Hepatocyte (in vitro differentiated cells): Measurements from ENCODE around the gene FHL3. TPM values are rescaled to one million over a fixed set of nuclear protein-coding genes. Genes with fewer than 3 reads are reported as not detected.
"Not testable (repeated sequence)": the region's sequence is repeated elsewhere in the genome, so short reads cannot be mapped to it uniquely, and the experiment has no call there.

Experiments used
- DNase-seq: peaks from one replicate; pipeline ENCODE4 v3.0.0-alpha.2; 2016; ENCODE audit warnings: low spot score
- H2AFZ ChIP-seq: fragments of 200-600 bp; sonication (generic); 2 replicates; pipeline ENCODE4 v1.6.0; 2016; ENCODE audit warnings: antibody characterized with exemption, mild to moderate bottlenecking
- H3K27ac ChIP-seq: fragments of 200-600 bp; sonication (generic); 2 replicates; pipeline ENCODE4 v1.5.1; 2016; ENCODE audit warnings: mild to moderate bottlenecking
- H3K27me3 ChIP-seq: fragments of 200-600 bp; sonication (generic); 2 replicates; pipeline ENCODE4 v1.6.1; 2016
- H3K36me3 ChIP-seq: fragments of 200-600 bp; sonication (generic); replicated peaks from 2 replicates; pipeline ENCODE4 v1.5.1; 2016; ENCODE audit warnings: low read depth; ENCODE audit not compliant: insufficient read depth
- H3K4me1 ChIP-seq: fragments of 200-600 bp; sonication (generic); 2 replicates; pipeline ENCODE4 v1.5.1; 2016; ENCODE audit warnings: mild to moderate bottlenecking, moderate library complexity; ENCODE audit not compliant: insufficient read depth
- H3K4me2 ChIP-seq: fragments of 200-600 bp; sonication (generic); 2 replicates; pipeline ENCODE4 v1.6.0; 2016
- H3K4me3 ChIP-seq: fragments of 200-600 bp; sonication (generic); 2 replicates; pipeline ENCODE4 v1.5.1; 2016; ENCODE audit warnings: mild to moderate bottlenecking
- H3K79me2 ChIP-seq: fragments of 200-600 bp; sonication (generic); 2 replicates; pipeline ENCODE4 v1.6.0; 2017; ENCODE audit warnings: mild to moderate bottlenecking
- H3K9me2 ChIP-seq: fragments of 200-600 bp; sonication (generic); replicated peaks from 2 replicates; pipeline ENCODE4 v1.6.0; 2017; ENCODE audit warnings: mild to moderate bottlenecking; ENCODE audit not compliant: insufficient read depth
- H3K9me3 ChIP-seq: fragments of 200-600 bp; sonication (generic); 2 replicates; pipeline ENCODE4 v1.5.1; 2016; ENCODE audit warnings: low read depth, mild to moderate bottlenecking
- H4K20me1 ChIP-seq: fragments of 200-600 bp; sonication (generic); 2 replicates; pipeline ENCODE4 v1.6.0; 2016; ENCODE audit warnings: mild to moderate bottlenecking; ENCODE audit not compliant: insufficient read depth, poor library complexity, severe bottlenecking
- EZH2 ChIP-seq: fragments of 200-600 bp; sonication (generic); IDR thresholded peaks from 2 replicates; pipeline ENCODE4 v1.6.1; 2016; ENCODE audit warnings: antibody characterized with exemption, mild to moderate bottlenecking, borderline replicate concordance
- EZH2phosphoT487 ChIP-seq: fragments of 200-600 bp; sonication (generic); IDR thresholded peaks from one replicate; pipeline ENCODE4 v1.6.1; 2018; ENCODE audit warnings: antibody characterized with exemption, mild to moderate bottlenecking, low read depth, moderate library complexity; ENCODE audit not compliant: unreplicated experiment, severe bottlenecking
- WGBS: methylation state at CpG from one replicate; pipeline ENCODE4 v1.1.6; 2016; ENCODE audit warnings: low lambda C conversion rate; ENCODE audit errors: missing lambda C conversion rate; 5-methylcytosine and 5-hydroxymethylcytosine counted together
- polyA plus RNA-seq: library from polyadenylated mRNA; unstranded; fragments of >200 nt; fragmentation: Nextera tagmentation; extraction: Ambion mirVana; gene quantifications from 2 replicates; pipeline ENCODE4 v1.2.1, GENCODE V29; 2016
- total RNA-seq: library from RNA; depleted of rRNA; stranded (reverse); fragments of >200 nt; gene quantifications from 2 replicates; pipeline ENCODE4 v1.2.3, GENCODE V29; 2014
- TF ChIP-seq, protein P1 (sequence below): fragments of 200-600 bp; sonication (generic); IDR thresholded peaks from 2 replicates; pipeline ENCODE4 v1.5.1; 2016; ENCODE audit warnings: antibody characterized with exemption, mild to moderate bottlenecking; ENCODE audit not compliant: poor library complexity

FHL3 gene
- total and polyA plus RNA-seq, 2 experiments from 2014 or later = 27.2 to 28.6 TPM

DNA sequence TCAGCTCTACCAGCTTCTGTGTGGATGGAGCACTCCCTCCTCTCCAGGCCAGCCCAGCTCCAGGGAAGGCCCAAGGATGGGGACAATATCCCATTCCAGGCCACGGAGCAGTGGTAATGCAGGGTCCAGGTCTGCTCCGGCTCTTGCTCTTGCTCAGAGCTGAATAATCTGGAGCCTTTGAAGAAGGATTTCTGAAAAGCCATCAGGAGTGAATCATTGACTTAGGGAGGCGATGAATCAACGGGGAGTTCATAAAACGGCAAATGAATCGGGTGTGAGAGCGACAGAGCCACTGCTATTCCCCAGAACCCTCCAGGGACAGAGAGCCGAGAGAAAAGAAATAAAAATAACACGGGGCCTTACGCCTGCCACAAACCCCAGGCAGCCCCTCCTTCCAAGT, 33.5 kb upstream of the FHL3 start:
- peaks cover 39% of the 10 kb centered on the region for H3K27me3 ChIP-seq

DNA sequence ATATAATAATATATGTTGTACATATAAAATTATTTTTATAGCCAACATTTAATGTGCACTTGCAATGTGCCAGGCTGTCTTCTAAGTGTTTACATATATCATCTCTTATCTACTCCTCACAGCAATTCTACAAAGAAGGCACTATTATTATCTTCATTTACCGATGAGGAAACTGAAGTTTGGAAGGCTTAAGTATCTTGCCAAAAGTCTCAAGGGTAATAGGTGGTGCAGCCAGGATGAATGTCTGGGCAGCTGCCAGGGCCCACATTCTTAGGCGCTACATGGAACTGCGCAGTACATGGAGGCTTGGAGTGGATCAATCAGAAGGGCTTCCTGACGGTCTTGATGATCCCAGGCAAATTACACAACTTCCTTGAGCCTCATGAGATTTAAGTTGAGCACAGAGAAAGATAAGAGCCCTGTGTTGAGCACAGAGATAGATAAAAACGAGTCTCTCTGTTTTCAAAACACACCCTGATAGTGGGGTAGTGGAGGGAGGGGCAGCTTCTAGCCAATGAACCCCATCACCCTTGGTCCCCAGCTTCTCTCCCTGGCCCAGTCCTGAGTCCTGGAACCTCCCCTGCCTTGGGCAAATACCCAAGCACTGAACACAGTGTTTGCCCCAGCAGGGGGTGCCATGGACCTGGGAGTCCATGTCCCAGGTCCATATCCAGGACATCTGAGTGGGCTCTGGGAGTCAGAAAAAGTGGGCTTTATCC, 32.1 kb upstream of the FHL3 start:
- 51% methylated on average over 5 of the region's 5 CpGs for WGBS
- Histone ChIP-seq H3K79me2 (no peaks in the 10 kb centered on the region), H3K27me3 (peaks cover 25% of the 10 kb centered on the region), H3K9me2 (no peaks in the 10 kb centered on the region), H3K36me3 (no peaks in the 10 kb centered on the region), H3K27ac (no peak overlapping the region), H4K20me1 (no peaks in the 10 kb centered on the region), H3K4me1 (no peaks in the 10 kb centered on the region), H3K9me3 (no peaks in the 10 kb centered on the region), H3K4me3 (no peak overlapping the region), H2AFZ (no peak overlapping the region), H3K4me2 (no peak overlapping the region)
- no peak for DNase-seq
- TF ChIP-seq EZH2 (no peak), EZH2phosphoT487 (no peak)
- TF ChIP-seq, protein P1, sequence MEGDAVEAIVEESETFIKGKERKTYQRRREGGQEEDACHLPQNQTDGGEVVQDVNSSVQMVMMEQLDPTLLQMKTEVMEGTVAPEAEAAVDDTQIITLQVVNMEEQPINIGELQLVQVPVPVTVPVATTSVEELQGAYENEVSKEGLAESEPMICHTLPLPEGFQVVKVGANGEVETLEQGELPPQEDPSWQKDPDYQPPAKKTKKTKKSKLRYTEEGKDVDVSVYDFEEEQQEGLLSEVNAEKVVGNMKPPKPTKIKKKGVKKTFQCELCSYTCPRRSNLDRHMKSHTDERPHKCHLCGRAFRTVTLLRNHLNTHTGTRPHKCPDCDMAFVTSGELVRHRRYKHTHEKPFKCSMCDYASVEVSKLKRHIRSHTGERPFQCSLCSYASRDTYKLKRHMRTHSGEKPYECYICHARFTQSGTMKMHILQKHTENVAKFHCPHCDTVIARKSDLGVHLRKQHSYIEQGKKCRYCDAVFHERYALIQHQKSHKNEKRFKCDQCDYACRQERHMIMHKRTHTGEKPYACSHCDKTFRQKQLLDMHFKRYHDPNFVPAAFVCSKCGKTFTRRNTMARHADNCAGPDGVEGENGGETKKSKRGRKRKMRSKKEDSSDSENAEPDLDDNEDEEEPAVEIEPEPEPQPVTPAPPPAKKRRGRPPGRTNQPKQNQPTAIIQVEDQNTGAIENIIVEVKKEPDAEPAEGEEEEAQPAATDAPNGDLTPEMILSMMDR = peak; percentile 30

More for the DNA sequence above, 33.5 kb upstream of the FHL3 start:
- H3K4me2 ChIP-seq = no peak overlapping the region
- no peaks in the 10 kb centered on the region for H3K4me1 ChIP-seq
- H2AFZ ChIP-seq = no peak overlapping the region
- no peak overlapping the region for H3K4me3 ChIP-seq
- no peaks in the 10 kb centered on the region for H3K36me3 ChIP-seq
- no peaks in the 10 kb centered on the region for H4K20me1 ChIP-seq
- DNase-seq = peak; percentile 45
- no peaks in the 10 kb centered on the region for H3K9me2 ChIP-seq
- TF ChIP-seq EZH2 (no peak), EZH2phosphoT487 (no peak)
- TF ChIP-seq, protein P1 = no peak
- H3K27ac ChIP-seq = no peak overlapping the region
- WGBS = 53% methylated on average over 10 of the region's 10 CpGs
- no peaks in the 10 kb centered on the region for H3K79me2 ChIP-seq
- H3K9me3 ChIP-seq = no peaks in the 10 kb centered on the region

DNA sequence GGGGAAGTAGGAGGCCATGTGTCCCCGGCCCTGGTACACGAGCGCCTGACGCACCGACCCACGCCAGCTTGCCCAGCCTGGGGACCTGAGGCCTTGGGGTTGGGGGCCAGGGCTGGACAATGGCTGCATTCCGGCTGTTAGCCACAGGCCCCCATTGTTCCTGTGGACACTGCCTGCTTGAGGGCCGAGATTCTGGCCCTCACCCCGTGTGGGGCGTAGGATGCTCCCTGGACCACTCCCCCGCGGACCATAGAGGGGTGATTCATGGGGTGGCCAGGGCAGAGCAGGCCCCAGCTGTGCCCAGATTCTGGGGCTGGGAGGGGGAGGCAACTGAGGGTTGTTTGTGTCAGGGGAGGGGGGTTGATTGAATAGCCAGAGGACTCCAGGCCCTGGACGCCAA, 29.6 kb upstream of the FHL3 start:
- no peak overlapping the region for H3K4me2 ChIP-seq
- H2AFZ ChIP-seq = no peak overlapping the region
- H3K4me1 ChIP-seq = peaks cover 12% of the 10 kb centered on the region
- peaks cover 5% of the 10 kb centered on the region for H3K27me3 ChIP-seq
- H3K27ac ChIP-seq = no peak overlapping the region
- H3K79me2 ChIP-seq = no peaks in the 10 kb centered on the region
- H3K9me2 ChIP-seq = no peaks in the 10 kb centered on the region
- H3K36me3 ChIP-seq = no peaks in the 10 kb centered on the region
- TF ChIP-seq, protein P1 = no peak
- TF ChIP-seq EZH2 (no peak), EZH2phosphoT487 (no peak)
- H3K9me3 ChIP-seq = no peaks in the 10 kb centered on the region
- WGBS = 90% methylated on average over 13 of the region's 13 CpGs
- no peak for DNase-seq
- no peak overlapping the region for H3K4me3 ChIP-seq
- H4K20me1 ChIP-seq = no peaks in the 10 kb centered on the region

DNA sequence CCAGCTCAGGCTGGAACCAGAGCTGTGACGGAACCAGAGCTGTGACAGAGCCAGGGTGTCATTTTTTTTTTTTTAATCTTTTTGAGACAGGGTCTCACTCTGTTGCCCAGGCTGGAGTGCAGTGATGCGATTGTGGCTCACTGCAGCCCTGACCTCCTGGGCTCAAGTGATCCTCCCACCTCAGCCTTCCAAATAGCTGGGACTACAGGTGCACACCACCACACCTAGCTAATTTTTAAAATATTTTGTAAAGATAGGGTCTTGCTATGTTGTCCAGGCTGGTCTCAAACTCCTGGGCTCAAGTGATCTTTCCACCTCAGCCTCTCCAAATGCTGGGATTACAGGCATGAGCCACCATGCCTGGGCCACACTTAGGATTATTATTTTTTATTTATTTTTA, 27.7 kb upstream of the FHL3 start:
- H3K4me1 ChIP-seq = peaks cover 26% of the 10 kb centered on the region
- not testable (repeated sequence) for H3K9me2 ChIP-seq, H4K20me1 ChIP-seq, H3K27me3 ChIP-seq, DNase-seq, H3K4me2 ChIP-seq, H3K79me2 ChIP-seq, H3K4me3 ChIP-seq, H3K27ac ChIP-seq, H3K9me3 ChIP-seq, H3K36me3 ChIP-seq, H2AFZ ChIP-seq
- WGBS = 97% methylated on average over 2 of the region's 2 CpGs
